HEK293 (cell line): ENCODE measurements around the gene SERHL2.
"Not testable (repeated sequence)": the region's sequence is repeated elsewhere in the genome, so short reads cannot be mapped to it uniquely, and the experiment has no call there.

Experiments
- CTCF ChIP-seq: fragments of 450-650 bp; formaldehyde crosslinking; IDR thresholded peaks from 2 replicates; pipeline ENCODE4 v1.5.1; 2016; ENCODE audit warnings: missing biosample characterization, missing genetic modification characterization
- ZBTB7A ChIP-seq: fragments of 450-650 bp; formaldehyde crosslinking; IDR thresholded peaks from 2 replicates; pipeline ENCODE4 v1.5.1; 2016; ENCODE audit warnings: low read depth, missing biosample characterization, missing genetic modification characterization
- ZNF140 ChIP-seq: fragments of 450-650 bp; formaldehyde crosslinking; IDR thresholded peaks from 2 replicates; pipeline ENCODE4 v1.5.1; 2016; ENCODE audit warnings: missing biosample characterization, missing genetic modification characterization
- ZNF670 ChIP-seq: fragments of 450-650 bp; formaldehyde crosslinking; IDR thresholded peaks from 2 replicates; pipeline ENCODE4 v1.5.1; 2016; ENCODE audit warnings: missing biosample characterization, missing genetic modification characterization, low read depth
- ZNF768 ChIP-seq: fragments of 450-650 bp; formaldehyde crosslinking; IDR thresholded peaks from 2 replicates; pipeline ENCODE4 v1.5.1; 2018; ENCODE audit warnings: missing biosample characterization, mild to moderate bottlenecking, missing genetic modification characterization

GRCh38 chr22:42615860-42616175 lies 62.1 kb downstream of the SERHL2 start:
- not testable (repeated sequence) for TF ChIP-seq CTCF; ZNF768; ZNF140 (tag by site-specific recombination); ZBTB7A (tag by site-specific recombination); ZNF670 (tag by site-specific recombination)
